Stimulated activated CD4-positive, alpha-beta T cell treated with anti-CD3 and anti-CD28 coated beads, Interleukin-4, amount 100 ng/mL, for 1 hour (primary cell): Measurements from ENCODE around the gene PANK2.
A peak's percentile ranks its signal among the peaks of the same experiment; 100 is the strongest.
"Not testable (repeated sequence)": the region's sequence is repeated elsewhere in the genome, so short reads cannot be mapped to it uniquely, and the experiment has no call there.

Experiments used
- DNase-seq: peaks from one replicate; pipeline ENCODE4 v3.0.0-alpha.2; 2020

Gene PANK2

GRCh38 chr20:3871550-3872265 is 17.5 kb upstream of the PANK2 start:
- DNase-seq, result no peak

DNA sequence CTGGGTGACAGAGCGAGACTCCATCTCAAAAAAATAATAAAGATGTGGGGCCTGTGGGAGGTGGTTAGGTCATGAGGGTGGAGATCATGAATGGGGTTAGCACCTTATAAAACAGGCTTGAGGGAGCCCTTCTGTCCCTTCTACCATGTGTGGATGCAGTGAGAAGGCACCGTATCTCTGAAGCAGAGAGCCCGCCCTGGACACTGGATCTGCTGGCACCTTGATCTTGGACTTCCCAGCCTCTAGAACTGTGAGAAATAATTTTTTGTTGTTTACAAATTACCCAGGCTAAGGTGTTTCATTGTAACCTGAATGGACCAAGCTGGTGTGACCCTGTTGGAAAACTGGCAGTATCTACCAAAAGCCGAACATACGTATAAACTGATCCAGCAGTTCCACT is 15.7 kb upstream of the PANK2 start:
- DNase-seq, result no peak

DNA sequence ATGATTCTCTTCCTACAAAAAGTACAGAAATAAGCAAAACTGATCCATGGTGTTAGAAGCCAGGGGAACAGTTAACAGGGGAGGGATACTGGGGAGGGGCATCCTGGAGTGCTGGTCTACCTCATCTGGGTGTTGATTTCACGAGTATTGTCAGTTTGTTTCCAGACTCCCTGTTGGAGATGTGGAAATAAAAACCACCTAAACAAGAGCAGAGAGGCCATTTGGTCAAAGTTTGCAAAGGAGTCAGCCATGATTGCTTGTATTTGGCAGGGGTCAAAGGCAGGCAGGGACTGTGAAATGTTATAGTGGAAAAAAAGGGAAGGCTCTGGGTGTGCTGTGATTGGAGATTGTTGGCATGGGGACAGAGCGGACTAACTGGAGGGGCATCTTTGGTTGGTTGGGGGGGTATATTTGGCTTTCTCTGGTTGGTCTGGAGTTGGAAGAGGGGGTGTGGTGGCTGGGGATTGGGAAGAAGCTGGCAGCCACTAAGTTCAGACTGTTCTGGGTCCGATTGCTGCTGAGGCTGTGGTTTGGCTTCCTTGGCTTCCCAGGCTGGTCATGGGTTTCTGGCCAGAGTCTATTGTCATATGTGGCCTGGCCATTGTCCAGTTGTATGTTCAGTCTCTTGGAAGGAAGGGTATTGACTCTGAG is 14.9 kb upstream of the PANK2 start:
- no peak for DNase-seq

DNA sequence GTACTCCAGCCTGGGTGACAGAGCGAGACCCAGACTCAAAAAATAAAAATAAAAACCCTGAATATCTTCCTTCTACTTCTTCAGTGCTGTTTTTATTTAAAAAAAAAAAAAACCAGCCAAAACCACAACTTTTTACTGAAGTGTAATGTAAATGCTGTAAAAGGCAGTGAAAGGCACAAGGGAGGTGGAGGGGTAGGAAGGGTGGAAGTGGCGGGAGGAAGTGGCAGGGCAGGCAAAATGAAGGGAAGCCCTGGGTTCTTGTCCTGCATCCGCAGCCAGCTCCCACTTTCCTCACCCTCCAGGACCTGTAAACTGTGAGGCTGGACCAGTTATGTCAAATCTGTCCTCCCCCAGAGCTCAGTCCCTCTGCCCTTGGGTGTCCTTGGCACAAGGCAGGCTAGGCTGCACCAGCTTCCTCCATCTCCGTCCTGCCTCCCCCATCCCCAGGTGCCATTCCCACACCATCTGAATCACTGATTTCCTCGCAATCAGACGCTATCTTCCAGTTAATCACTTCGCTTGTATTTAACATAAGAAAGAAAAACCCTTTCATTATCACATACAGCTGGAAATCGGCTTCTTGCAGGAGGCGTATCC is 13.7 kb upstream of the PANK2 start:
- DNase-seq, result no peak

DNA sequence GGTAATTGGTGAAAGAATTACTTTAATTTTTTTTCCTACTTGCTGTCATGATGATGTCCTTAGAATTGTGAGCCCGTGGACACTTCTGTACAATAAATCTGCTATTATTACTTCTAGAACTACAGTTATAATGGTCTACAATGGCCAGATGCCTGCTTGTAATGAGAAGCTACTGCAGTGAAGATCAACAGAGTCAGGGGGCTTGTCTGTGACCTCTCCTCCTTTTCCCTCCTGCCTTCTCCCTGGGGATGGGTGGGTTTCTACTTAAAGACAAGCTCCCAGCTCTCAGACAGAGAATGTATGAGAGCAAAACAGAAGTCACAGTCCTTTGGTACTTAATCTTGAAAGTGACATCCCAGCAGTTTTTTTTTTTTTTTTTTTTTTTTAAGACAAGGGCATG is 13.2 kb upstream of the PANK2 start:
- DNase-seq, result no peak

GRCh38 chr20:3876676-3877075 is 12.5 kb upstream of the PANK2 start:
- no peak for DNase-seq

- DNase-seq, result not testable (repeated sequence)
Measured at GRCh38 chr20:3878921-3879274, 10.3 kb upstream of the PANK2 start.

DNA sequence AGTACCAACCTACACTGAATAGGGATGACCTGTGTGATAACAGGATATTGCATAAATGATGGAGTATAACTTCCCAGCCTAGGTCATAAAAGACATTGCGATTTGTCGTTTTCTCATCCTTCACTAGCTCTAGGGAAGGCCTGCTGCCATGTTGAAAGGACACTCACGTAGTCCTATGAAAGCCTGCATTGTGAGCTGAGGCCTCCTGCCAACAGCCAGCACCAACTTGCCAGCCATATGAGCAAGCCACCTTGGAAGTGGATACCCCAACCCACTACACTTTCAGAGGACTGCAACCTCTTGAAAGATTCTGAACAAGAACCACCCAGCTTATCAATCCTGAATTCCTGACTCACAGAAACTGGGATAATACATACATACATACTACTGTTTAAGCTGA is 3.5 kb upstream of the PANK2 start:
- DNase-seq, result no peak

GRCh38 chr20:3887876-3888620 is 1.1 kb upstream of the PANK2 start:
- DNase-seq, result no peak

DNA sequence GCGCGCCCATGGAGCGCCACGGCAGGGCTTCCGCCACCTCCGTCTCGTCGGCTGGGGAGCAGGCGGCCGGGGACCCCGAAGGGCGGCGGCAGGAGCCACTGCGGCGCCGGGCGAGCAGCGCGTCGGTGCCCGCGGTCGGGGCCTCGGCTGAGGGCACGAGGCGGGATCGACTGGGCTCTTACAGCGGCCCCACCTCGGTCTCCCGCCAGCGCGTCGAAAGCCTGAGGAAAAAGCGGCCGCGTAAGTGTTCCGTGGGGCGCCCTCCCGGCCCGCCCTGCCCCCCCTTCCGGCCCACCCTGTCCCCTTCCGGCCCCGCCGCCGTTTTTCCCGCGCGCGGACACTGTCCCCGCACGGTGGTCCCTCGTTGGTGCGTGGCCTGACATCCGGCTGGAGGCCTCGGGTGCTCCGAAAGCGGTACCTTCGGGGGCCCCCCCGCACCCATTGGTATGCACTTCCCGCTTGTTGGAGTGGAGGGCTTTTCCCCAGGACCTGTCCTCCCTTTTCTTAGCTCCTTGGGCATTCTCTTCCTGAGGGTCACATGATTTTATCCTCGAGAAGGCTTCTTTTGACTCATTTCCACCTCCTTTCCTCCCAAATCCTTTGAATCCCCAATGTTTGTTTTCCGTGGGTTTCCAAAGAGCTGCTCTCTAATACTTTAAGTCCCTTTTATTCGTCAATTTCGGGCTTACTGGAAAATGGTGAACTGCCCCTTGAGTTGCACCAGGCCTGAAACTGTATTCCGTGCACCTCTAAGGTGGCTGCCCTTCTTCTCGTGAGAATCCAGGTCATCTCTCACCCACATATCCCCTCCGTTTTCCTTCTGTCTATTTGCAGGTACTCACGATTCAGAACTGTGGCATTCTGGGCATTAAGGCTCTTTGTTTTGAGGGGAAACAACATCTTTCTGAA is 556 bp downstream of the PANK2 start:
- DNase-seq, result peak; percentile 37

GRCh38 chr20:3890398-3890751 is 1.2 kb downstream of the PANK2 start:
- no peak for DNase-seq

DNA sequence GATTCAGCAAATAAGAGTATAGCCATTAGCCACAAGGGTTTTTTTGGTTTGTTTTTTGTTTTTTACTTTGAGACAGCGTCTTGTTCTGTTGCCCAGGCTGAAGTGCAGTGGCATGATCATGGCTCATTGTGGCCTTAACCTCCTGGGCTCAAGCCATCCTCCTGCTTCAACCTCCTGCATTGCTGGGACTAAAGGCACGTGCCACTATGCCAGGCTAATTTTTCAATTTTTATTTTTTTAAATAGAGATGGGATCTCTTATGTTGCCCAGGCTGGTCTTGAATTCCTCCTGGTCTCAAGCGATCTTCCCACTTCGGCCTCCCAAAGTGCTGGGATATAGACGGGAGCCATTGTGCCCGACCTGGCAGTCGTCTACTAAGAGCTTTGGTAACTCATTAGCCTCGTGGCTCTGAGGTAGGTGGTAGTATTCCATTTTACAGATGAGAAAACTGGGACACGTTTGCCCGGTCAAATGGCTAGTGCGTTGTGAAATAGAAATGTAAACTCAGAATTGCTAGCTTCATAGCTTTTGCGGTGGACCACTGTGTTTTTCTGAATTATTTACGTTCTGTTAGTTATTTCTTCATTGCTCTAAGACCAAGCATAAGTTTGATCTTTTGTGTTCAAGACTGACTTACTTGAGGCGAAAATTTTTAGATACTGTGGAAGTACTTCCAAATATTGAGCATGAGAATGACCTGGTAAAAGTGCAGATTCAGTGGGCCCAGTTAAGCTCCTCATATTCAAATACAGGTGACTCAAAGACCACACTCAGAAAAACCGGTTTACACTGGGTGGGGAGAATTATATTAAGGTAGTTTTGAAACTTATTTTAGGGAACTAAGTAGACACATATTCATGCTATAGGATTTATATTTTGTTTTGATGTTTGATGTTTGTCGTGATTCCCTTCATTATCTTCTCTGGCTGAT is 2.1 kb downstream of the PANK2 start:
- DNase-seq, result no peak

DNA sequence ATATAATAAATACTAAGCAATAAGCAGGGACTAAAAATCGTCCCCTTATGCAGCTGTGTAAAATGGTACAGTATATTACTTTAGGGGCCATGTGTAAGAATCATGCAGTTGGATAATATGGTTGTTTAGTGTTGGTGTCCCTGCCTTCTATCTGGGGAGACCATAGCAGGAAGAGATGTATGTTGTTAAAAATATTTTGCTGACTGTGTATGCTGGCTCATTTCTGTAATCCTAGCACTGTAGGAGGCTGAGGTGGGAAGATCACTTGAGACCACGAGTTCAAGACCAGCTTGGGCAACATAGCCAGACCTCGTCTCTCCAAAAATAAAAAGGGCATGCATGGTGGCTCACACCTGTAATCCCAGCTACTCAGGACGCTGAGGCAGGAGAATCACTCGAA is 5.6 kb downstream of the PANK2 start:
- no peak for DNase-seq

DNA sequence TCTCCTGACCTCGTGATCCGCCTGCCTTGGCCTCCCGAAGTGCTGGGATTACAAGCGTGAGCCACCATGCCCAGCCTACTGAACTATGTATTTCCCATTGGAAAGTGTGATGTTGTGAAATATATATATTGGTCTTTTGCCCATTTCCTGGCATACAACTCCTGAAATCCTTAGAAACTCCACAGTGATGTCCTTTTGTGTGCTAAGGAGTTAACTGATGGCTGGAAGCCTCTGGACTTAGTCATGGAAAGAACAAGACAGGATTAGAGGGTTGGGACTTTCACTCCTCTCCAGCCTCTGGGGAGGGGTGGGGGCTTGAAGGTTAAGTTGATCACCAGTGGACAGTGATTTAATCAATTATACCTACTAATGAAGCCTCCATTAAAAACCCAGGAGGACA is 7.1 kb downstream of the PANK2 start:
- DNase-seq, result no peak

DNA sequence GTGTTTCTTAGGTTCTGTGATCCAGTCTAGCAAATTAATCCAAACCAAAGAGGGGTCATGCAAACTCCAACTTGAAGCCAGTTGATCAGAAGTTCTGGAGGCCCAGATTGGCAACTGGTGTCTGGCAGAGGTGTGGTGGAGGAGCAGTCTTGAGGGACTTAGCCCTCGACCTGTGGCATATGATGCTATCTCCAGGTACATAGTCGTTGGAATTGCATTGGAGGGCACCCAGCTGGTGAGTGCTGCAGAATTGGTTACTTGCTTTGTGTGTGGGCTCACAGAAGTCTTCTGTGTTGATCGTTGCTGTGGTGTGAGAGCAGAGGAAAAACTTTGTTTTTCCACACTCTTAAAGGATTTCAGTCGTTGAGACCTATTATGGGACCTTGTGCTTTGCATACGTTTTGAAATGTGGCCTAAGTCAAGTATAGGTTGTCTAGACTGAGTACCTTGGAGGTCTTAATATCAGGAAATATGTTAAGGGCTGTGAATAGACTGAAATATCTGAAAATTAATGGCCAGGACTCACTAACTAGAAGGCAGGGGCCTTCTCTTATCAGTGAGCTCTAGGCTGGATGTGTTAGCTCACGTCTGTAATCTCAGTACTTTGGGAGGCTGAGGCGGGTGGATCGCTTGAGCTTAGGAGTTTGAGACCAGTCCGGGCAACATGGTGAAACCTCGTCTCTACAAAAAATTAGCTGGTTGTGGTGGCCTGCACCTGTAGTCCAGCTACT is 7.8 kb downstream of the PANK2 start:
- no peak for DNase-seq

DNA sequence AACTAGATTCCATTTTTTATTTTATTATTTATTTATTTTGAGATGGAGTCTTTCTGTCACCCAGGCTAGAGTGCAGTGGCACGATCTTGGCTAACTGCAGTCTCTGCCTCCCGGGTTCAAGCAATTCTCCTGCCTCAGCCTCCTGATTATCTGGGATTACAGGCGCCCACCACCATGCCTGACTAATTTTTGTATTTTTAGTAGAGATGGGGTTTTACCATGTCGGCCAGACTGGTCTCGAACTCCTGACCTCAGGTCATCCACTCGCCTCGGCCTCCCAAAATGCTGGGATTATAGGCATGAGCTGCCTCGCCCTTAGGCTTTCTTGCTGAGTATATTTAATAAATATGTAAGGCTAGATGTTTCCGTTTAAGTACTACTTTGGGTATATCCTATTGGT is 9.0 kb downstream of the PANK2 start:
- DNase-seq, result not testable (repeated sequence)

DNA sequence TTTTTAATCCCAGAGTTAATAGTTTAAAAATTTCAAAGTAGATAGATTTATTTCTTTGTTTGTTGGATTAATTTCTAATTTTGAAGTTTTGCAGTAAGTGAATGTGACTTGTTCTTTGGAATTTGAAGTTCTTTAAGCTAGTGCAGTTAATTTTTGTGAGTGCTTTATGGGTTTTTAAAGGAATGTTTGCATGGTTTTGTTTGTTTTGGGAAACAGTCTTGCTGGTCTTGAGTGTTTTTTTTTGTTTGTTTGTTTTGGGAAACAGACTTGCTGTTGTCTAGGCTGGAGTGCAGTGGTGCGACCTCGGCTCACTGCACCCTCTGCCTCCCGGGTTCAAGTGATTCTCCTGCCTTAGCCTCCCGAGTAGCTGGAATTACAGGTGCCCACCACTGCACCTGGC is 9.5 kb downstream of the PANK2 start:
- DNase-seq, result no peak

- DNase-seq, result no peak
Measured at GRCh38 chr20:3900187-3900604, 11.0 kb downstream of the PANK2 start.

- no peak for DNase-seq
Measured at GRCh38 chr20:3901028-3901705, 12.0 kb downstream of the PANK2 start.

DNA sequence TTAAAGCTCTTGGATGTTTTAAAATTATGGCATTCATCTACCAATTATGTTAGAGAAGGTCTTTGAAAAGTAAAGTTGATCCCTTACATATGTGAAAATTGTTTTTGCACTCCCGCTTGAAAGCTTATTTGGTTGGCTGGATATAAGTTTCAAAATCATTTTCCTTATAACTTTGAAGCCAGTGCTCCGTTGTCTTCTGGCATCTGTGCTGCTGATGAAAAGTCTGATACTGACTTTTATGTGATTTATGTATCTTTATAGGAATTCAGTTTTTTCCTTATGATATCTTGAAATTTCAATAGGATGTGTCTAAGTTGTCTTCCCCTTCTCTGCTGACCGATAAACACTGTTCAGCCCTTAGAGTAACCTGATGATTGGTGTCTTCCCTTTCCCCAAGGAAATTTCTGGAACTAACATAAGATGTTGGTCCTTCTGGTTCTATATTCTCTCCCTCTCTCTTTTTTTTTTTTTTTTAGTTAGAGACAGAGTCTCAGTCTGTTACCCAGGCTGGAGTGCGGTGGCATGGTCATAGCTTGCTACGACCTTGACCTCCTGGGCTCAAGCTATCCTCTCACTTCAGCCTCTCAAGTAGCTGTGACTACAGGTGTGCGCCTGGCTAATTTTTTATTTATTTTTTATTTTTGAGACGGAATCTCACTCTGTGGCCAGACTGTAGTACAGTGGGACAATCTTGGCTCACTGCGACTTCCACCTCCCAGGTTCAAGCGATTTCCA is 12.7 kb downstream of the PANK2 start:
- no peak for DNase-seq
